H1 (cell line): Measurements from ENCODE around the gene CACNA1C. TPM values are rescaled to one million over a fixed set of nuclear protein-coding genes. Genes with fewer than 3 reads are reported as not detected.

Experiments used
- CTCF ChIA-PET: fragments of 300-600 bp; sonication (Branson Sonifier 250); formaldehyde crosslinking; loops from one replicate; lab custom pipeline; 2021; ENCODE audit not compliant: partially characterized antibody; lab: Charles Lee
- POLR2A ChIA-PET: fragments of 300-600 bp; sonication (Branson Sonifier 250); formaldehyde crosslinking; loops from one replicate; lab custom pipeline; 2021; ENCODE audit warnings: inconsistent platforms; ENCODE audit not compliant: partially characterized antibody; lab: Charles Lee
- DNase-seq, 2 experiments: peaks; one replicate each; pipeline versions ENCODE4 v3.0.0 to v3.0.0-alpha.2; 2010 to 2022; ENCODE audit warnings: low spot score in 2 of 2, low read depth in 1 of 2, mixed read lengths in 1 of 2
- FAIRE-seq: peaks from 2 replicates; lab custom pipeline; 2011; peaks lifted over from hg19 to GRCh38; lab: Jason Lieb, UNC
- H2AFZ ChIP-seq: 2 replicates; pipeline ENCODE4 v1.8.1; 2012; ENCODE audit warnings: low read length, inconsistent platforms
- H2AK5ac ChIP-seq: 2 replicates; pipeline ENCODE4 v1.6.1; 2013; ENCODE audit warnings: low read depth, low read length
- H2BK120ac ChIP-seq: replicated peaks from 2 replicates; pipeline ENCODE3; 2013; ENCODE audit warnings: low read depth, low read length, inconsistent platforms
- H2BK12ac ChIP-seq: 2 replicates; pipeline ENCODE4 v1.6.1; 2013; ENCODE audit warnings: low read depth, low read length
- H2BK15ac ChIP-seq: 2 replicates; pipeline ENCODE4 v1.6.1; 2013; ENCODE audit warnings: low read length
- H2BK20ac ChIP-seq: 2 replicates; pipeline ENCODE4 v1.6.1; 2013; ENCODE audit warnings: low read length
- H2BK5ac ChIP-seq: 2 replicates; pipeline ENCODE4 v1.6.1; 2013; ENCODE audit warnings: low read depth, low read length
- H3K14ac ChIP-seq: 2 replicates; pipeline ENCODE4 v1.6.1; 2013; ENCODE audit warnings: inconsistent platforms; ENCODE audit not compliant: insufficient read length
- H3K18ac ChIP-seq: 2 replicates; pipeline ENCODE4 v1.6.1; 2013; ENCODE audit warnings: low read length; ENCODE audit errors: extremely low read depth
- H3K23ac ChIP-seq: 2 replicates; pipeline ENCODE4 v1.6.1; 2013; ENCODE audit warnings: inconsistent platforms; ENCODE audit not compliant: insufficient read length
- H3K23me2 ChIP-seq: 2 replicates; pipeline ENCODE4 v1.6.1; 2013; ENCODE audit warnings: low read depth, low read length
- H3K27ac ChIP-seq: 2 replicates; pipeline ENCODE4 v1.6.1; 2011; ENCODE audit warnings: low read depth, low read length, inconsistent platforms
- H3K27me3 ChIP-seq, 4 experiments: replicated peaks in 1 of 4; 1 replicate in 1 of 4; 2 replicates in 3 of 4; pipeline versions ENCODE4 v1.6.1 to v1.8.1; 2011 to 2013; ENCODE audit warnings: low read length in 3 of 4, mild to moderate bottlenecking in 3 of 4, inconsistent platforms in 2 of 4, mixed read lengths in 2 of 4, moderate library complexity in 1 of 4; ENCODE audit not compliant: control insufficient read depth in 3 of 4, insufficient read depth in 3 of 4; ENCODE audit errors: extremely low read depth in 1 of 4
- H3K36me3 ChIP-seq, 4 experiments: 2 replicates each; pipeline versions ENCODE4 v1.6.1 to v1.8.1; 2011 to 2013; ENCODE audit warnings: mild to moderate bottlenecking in 4 of 4, low read length in 3 of 4, moderate library complexity in 2 of 4, control low read depth in 1 of 4, inconsistent platforms in 1 of 4; ENCODE audit not compliant: insufficient read depth in 4 of 4, control insufficient read depth in 2 of 4
- H3K4ac ChIP-seq: replicated peaks from 2 replicates; pipeline ENCODE3; 2013; ENCODE audit warnings: low read length, low read depth, mixed read lengths, inconsistent platforms; ENCODE audit not compliant: insufficient read length
- H3K4me1 ChIP-seq, 4 experiments: replicated peaks in 1 of 4; 1 replicate in 1 of 4; 2 replicates in 3 of 4; pipeline versions ENCODE4 v1.6.1 to v1.8.1; 2011 to 2013; ENCODE audit warnings: low read length in 3 of 4, inconsistent platforms in 2 of 4, mixed read lengths in 1 of 4; ENCODE audit not compliant: insufficient read depth in 4 of 4, control insufficient read depth in 3 of 4
- H3K4me2 ChIP-seq, 2 experiments: 2 replicates each; pipeline versions ENCODE4 v1.6.1 to v1.8.1; 2011 to 2013; ENCODE audit warnings: low read depth in 2 of 2, low read length in 2 of 2, control low read depth in 1 of 2, inconsistent platforms in 1 of 2, mild to moderate bottlenecking in 1 of 2; ENCODE audit not compliant: insufficient read depth in 1 of 2
- H3K4me3 ChIP-seq, 4 experiments: fragments of 200-600, 300-600 bp in 1 of 4; sonication (generic), shearing (Covaris generic), sonication (Bioruptor Twin) in 1 of 4; 2 replicates each; pipeline versions ENCODE4 v1.5.1 to v1.8.1; 2011 to 2016; ENCODE audit warnings: low read length in 4 of 4, low read depth in 3 of 4, control low read depth in 2 of 4, inconsistent platforms in 2 of 4, mild to moderate bottlenecking in 2 of 4, mixed read lengths in 1 of 4, moderate library complexity in 1 of 4; ENCODE audit not compliant: insufficient read depth in 2 of 4; ENCODE audit errors: extremely low read depth in 1 of 4
- H3K56ac ChIP-seq: replicated peaks from 2 replicates; pipeline ENCODE3; 2013; ENCODE audit warnings: low read depth, mild to moderate bottlenecking, mixed read lengths, low read length, inconsistent platforms; ENCODE audit not compliant: insufficient read length
- H3K79me1 ChIP-seq: 2 replicates; pipeline ENCODE4 v1.6.1; 2013; ENCODE audit warnings: low read depth, low read length, control low read depth
- H3K79me2 ChIP-seq, 2 experiments: 2 replicates each; pipeline versions ENCODE4 v1.6.1 to v1.8.1; 2012 to 2013; ENCODE audit warnings: low read length in 2 of 2, mild to moderate bottlenecking in 2 of 2, inconsistent platforms in 1 of 2; ENCODE audit not compliant: insufficient read depth in 2 of 2, control insufficient read depth in 1 of 2
- H3K9ac ChIP-seq, 4 experiments: replicated peaks in 1 of 4; 1 replicate in 1 of 4; 2 replicates in 3 of 4; pipeline versions ENCODE4 v1.6.1 to v1.8.1; 2011 to 2013; ENCODE audit warnings: low read depth in 3 of 4, low read length in 3 of 4, control low read depth in 2 of 4, mild to moderate bottlenecking in 2 of 4, moderate library complexity in 2 of 4, inconsistent platforms in 1 of 4; ENCODE audit errors: extremely low read depth in 1 of 4
- H3K9me3 ChIP-seq, 2 experiments: 2 replicates each; pipeline versions ENCODE4 v1.6.1 to v1.8.1; 2012 to 2013; ENCODE audit warnings: mild to moderate bottlenecking in 2 of 2, moderate library complexity in 2 of 2, control low read depth in 1 of 2, inconsistent platforms in 1 of 2, low read depth in 1 of 2, low read length in 1 of 2, mixed read lengths in 1 of 2; ENCODE audit not compliant: insufficient read depth in 2 of 2
- H4K20me1 ChIP-seq, 2 experiments: replicated peaks in 1 of 2; 2 replicates each; pipeline versions ENCODE3 to v1.8.1; 2011 to 2013; ENCODE audit warnings: inconsistent platforms in 2 of 2, low read length in 2 of 2, mild to moderate bottlenecking in 1 of 2; ENCODE audit not compliant: insufficient read depth in 2 of 2, control insufficient read depth in 1 of 2
- H4K5ac ChIP-seq: 2 replicates; pipeline ENCODE4 v1.6.1; 2013; ENCODE audit warnings: low read length, low read depth, mixed read lengths, inconsistent platforms; ENCODE audit not compliant: insufficient read length
- H4K8ac ChIP-seq: 2 replicates; pipeline ENCODE4 v1.8.0; 2013; ENCODE audit warnings: mild to moderate bottlenecking, moderate library complexity, low read length, inconsistent platforms; ENCODE audit not compliant: insufficient read depth; ENCODE audit errors: extremely low read depth
- H4K91ac ChIP-seq: replicated peaks from 2 replicates; pipeline ENCODE3; 2013; ENCODE audit warnings: low read length, mixed read lengths, inconsistent platforms; ENCODE audit not compliant: insufficient read length
- CREB1 ChIP-seq: IDR thresholded peaks from 2 replicates; pipeline ENCODE4 v1.6.1; 2012; ENCODE audit warnings: inconsistent platforms
- CTBP2 ChIP-seq: IDR thresholded peaks from 2 replicates; pipeline ENCODE4 v1.7.0; 2011; ENCODE audit warnings: borderline replicate concordance, mild to moderate bottlenecking, moderate library complexity, mixed read lengths, low read length; ENCODE audit not compliant: insufficient read depth, insufficient read length
- GTF2F1 ChIP-seq: IDR thresholded peaks from 2 replicates; pipeline ENCODE4 v1.6.1; 2012; ENCODE audit warnings: low read depth, low read length, improper control_type of control experiment, borderline replicate concordance
- KDM1A ChIP-seq: fragments of 200-600, 300-600 bp; sonication (generic); IDR thresholded peaks from 2 replicates; pipeline ENCODE4 v1.7.1; 2016; ENCODE audit warnings: mild to moderate bottlenecking, low read length, borderline replicate concordance
- WGBS, 2 experiments: shearing (Covaris generic) in 1 of 2; methylation state at CpG; one replicate each; pipeline versions ENCODE4 v1.1.6 to v1.1.7; 2013 to 2015; ENCODE audit warnings: low lambda C conversion rate in 2 of 2, mixed read lengths in 2 of 2, inconsistent platforms in 1 of 2, low coverage in 1 of 2, missing lambda C conversion rate in 1 of 2; ENCODE audit not compliant: insufficient replicate concordance in 2 of 2, insufficient coverage in 1 of 2, insufficient read length in 1 of 2; ENCODE audit errors: extremely low coverage in 1 of 2, missing lambda C conversion rate in 1 of 2; 5-methylcytosine and 5-hydroxymethylcytosine counted together
- polyA plus RNA-seq, 7 experiments: library from polyadenylated mRNA; depleted of rRNA in 3 of 7; stranded (reverse) in 5 of 7; unstranded in 2 of 7; fragments of >200 nt in 5 of 7; fragments of 200-250 nt in 2 of 7; gene quantifications; 1 replicate in 5 of 7; 2 replicates in 1 of 7; 4 replicates in 1 of 7; pipeline versions ENCODE4 v1.2.1 to v1.2.3, GENCODE V29; 2011 to 2013; ENCODE audit warnings: missing spikeins in 2 of 7, mixed read lengths in 2 of 7
- total RNA-seq: library from RNA; stranded (reverse); fragmentation: NEBNext Ultra II Directional; extraction: Animal tissue kit (Norgen Biotek cat#: 25700); gene quantifications from 2 replicates; pipeline ENCODE4 v1.2.1, GENCODE V29; 2021
- TF ChIP-seq, protein P1 (sequence below): IDR thresholded peaks from 2 replicates; pipeline ENCODE4 v1.6.1; 2012; ENCODE audit warnings: low read length, inconsistent platforms

CACNA1C gene
- total and polyA plus RNA-seq, 2 of the 8 experiments (the other 6 are each of a cell fraction or from before 2014, with no cell fraction given), result 1.3 TPM

DNA sequence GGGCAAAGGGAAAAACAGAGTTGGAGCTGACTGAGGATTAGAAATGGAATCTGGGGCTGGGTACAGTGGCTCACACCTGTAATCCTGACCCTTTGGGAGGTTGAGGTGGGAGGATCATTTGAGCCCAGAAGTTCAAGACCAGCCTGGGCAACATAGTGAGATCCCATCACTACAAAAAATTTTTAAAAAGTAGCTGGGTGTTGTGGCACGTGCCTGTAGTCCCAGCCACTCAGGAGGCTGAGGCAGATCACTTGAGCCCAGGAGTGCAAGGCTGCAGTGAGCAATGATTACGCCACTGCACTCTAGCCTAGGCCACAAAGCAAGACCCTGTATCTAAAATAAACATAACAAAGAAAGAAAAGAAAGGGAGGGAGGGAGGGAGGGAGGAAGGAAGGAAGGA, 33.7 kb upstream of the CACNA1C start:
- FAIRE-seq, result no peak
- no peak overlapping the region for H4K8ac ChIP-seq
- no peak overlapping the region for H3K9ac ChIP-seq

More for the DNA sequence above, 33.7 kb upstream of the CACNA1C start:
- ChIA-PET CTCF (interaction anchor here (0.7 to 6.3 kb wide), 6 partner anchors 10 to 391 kb away, joined by 3 to 33 read pairs (median 5); no protein-coding TSS in a partner anchor), POLR2A (no interaction called here)
- no peaks in the 10 kb centered on the region for H3K9me3 ChIP-seq
- H3K36me3 ChIP-seq, result no peaks in the 10 kb centered on the region; a peak in 2 of 8 replicates
- H3K4me3 ChIP-seq, result no peak overlapping the region
- no peak overlapping the region for H3K56ac ChIP-seq
- no peak overlapping the region for H3K18ac ChIP-seq
- no peaks in the 10 kb centered on the region for H3K79me1 ChIP-seq
- H3K23me2 ChIP-seq, result no peaks in the 10 kb centered on the region
- DNase-seq, result no peak
- H2AFZ ChIP-seq, result no peak overlapping the region
- no peak overlapping the region for H2AK5ac ChIP-seq
- no peak overlapping the region for H3K4me2 ChIP-seq
- no peak overlapping the region for H2BK15ac ChIP-seq
- H2BK5ac ChIP-seq, result no peak overlapping the region
- no peak overlapping the region for H4K91ac ChIP-seq
- H4K5ac ChIP-seq, result no peak overlapping the region
- TF ChIP-seq CTBP2, result no peak
- TF ChIP-seq, protein P1, sequence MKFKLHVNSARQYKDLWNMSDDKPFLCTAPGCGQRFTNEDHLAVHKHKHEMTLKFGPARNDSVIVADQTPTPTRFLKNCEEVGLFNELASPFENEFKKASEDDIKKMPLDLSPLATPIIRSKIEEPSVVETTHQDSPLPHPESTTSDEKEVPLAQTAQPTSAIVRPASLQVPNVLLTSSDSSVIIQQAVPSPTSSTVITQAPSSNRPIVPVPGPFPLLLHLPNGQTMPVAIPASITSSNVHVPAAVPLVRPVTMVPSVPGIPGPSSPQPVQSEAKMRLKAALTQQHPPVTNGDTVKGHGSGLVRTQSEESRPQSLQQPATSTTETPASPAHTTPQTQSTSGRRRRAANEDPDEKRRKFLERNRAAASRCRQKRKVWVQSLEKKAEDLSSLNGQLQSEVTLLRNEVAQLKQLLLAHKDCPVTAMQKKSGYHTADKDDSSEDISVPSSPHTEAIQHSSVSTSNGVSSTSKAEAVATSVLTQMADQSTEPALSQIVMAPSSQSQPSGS, result no peak
- 0 out of 2 replicates have a peak, but pooled peaks have one; percentile 42 for TF ChIP-seq KDM1A
- TF ChIP-seq CREB1, result no peak
- TF ChIP-seq GTF2F1, result no peak
- no peaks in the 10 kb centered on the region for H3K27me3 ChIP-seq
- no peak overlapping the region for H3K14ac ChIP-seq
- no peak overlapping the region for H2BK120ac ChIP-seq
- H2BK12ac ChIP-seq, result no peak overlapping the region
- H3K79me2 ChIP-seq, result no peaks in the 10 kb centered on the region
- H2BK20ac ChIP-seq, result no peak overlapping the region
- H4K20me1 ChIP-seq, result no peaks in the 10 kb centered on the region
- H3K4ac ChIP-seq, result no peak overlapping the region
- 70% methylated on average over 2 of the region's 2 CpGs; no CpG with 5 or more reads in 1 of the 2 experiments for WGBS, 2 experiments
- H3K23ac ChIP-seq, result no peak overlapping the region
- no peak overlapping the region for H3K27ac ChIP-seq
- H3K4me1 ChIP-seq, result peaks cover 0 to 3% (median 2%) of the 10 kb centered on the region in 4 experiments; a peak in 3 of 7 replicates
